Skin of body (tissue), 2 donors: ENCODE results near the gene PLA2G6. TPM values are rescaled to one million over a fixed set of nuclear protein-coding genes. Genes with fewer than 3 reads are reported as not detected.
"Not testable (repeated sequence)": the region's sequence is repeated elsewhere in the genome, so short reads cannot be mapped to it uniquely, and the experiment has no call there.

Source experiments
- DNase-seq: peaks from one replicate; lab custom pipeline; 2025; lab: John Stamatoyannopoulos, UW
- total RNA-seq: library from RNA; depleted of rRNA; stranded (reverse); fragments of >200 nt; gene quantifications from one replicate; pipeline ENCODE4 v1.2.3, GENCODE V29; 2014

PLA2G6 gene
- total RNA-seq, 1 donor from 2014 or later, result 21.1 TPM

GRCh38 chr22:38169116-38169515 is 12.5 kb downstream of the PLA2G6 start:
- no peak for DNase-seq

- DNase-seq, result no peak
Observed at GRCh38 chr22:38167988-38168407, 13.6 kb downstream of the PLA2G6 start.

- no peak for DNase-seq
Observed at GRCh38 chr22:38165922-38166593, 15.6 kb downstream of the PLA2G6 start.

GRCh38 chr22:38164551-38164918 is 17.1 kb downstream of the PLA2G6 start:
- no peak for DNase-seq

- DNase-seq, result no peak
Observed at GRCh38 chr22:38163844-38164550, 17.6 kb downstream of the PLA2G6 start.

GRCh38 chr22:38162881-38163843 is 18.5 kb downstream of the PLA2G6 start:
- DNase-seq, result no peak

- no peak for DNase-seq
Observed at GRCh38 chr22:38155703-38156102, 25.9 kb downstream of the PLA2G6 start.

GRCh38 chr22:38154563-38154915 is 27.1 kb downstream of the PLA2G6 start:
- not testable (repeated sequence) for DNase-seq

- DNase-seq, result no peak
Observed at GRCh38 chr22:38153821-38154562, 27.6 kb downstream of the PLA2G6 start.

GRCh38 chr22:38151126-38151500 is 30.5 kb downstream of the PLA2G6 start:
- DNase-seq, result no peak

- no peak for DNase-seq
Observed at GRCh38 chr22:38148245-38148644, 33.4 kb downstream of the PLA2G6 start.

- not testable (repeated sequence) for DNase-seq
Observed at GRCh38 chr22:38146166-38146565, 35.5 kb downstream of the PLA2G6 start.

- DNase-seq, result no peak
Observed at GRCh38 chr22:38144025-38144405, 37.6 kb downstream of the PLA2G6 start.

GRCh38 chr22:38142606-38143005 is 39.0 kb downstream of the PLA2G6 start:
- DNase-seq, result no peak

- no peak for DNase-seq
Observed at GRCh38 chr22:38141217-38141973, 40.2 kb downstream of the PLA2G6 start.

GRCh38 chr22:38139901-38140300 is 41.7 kb downstream of the PLA2G6 start:
- DNase-seq, result no peak

GRCh38 chr22:38138961-38139360 is 42.7 kb downstream of the PLA2G6 start:
- no peak for DNase-seq

- no peak for DNase-seq
Observed at GRCh38 chr22:38137876-38138687, 43.5 kb downstream of the PLA2G6 start.

GRCh38 chr22:38136607-38137006 is 45.0 kb downstream of the PLA2G6 start:
- DNase-seq, result no peak
